Glutamatergic neuron (in vitro differentiated cells): ENCODE data around the gene CYP20A1. TPM values are rescaled to one million over a fixed set of nuclear protein-coding genes. Genes with fewer than 3 reads are reported as not detected.
"Not testable (repeated sequence)": the region's sequence is repeated elsewhere in the genome, so short reads cannot be mapped to it uniquely, and the experiment has no call there.

Source experiments
- DNase-seq: peaks from one replicate; pipeline ENCODE4 v3.0.0; 2022
- H3K27ac Mint-ChIP-seq: one replicate; pipeline ENCODE4 v1.8.0; 2020; ENCODE audit warnings: mild to moderate bottlenecking, mixed read lengths, inconsistent platforms; ENCODE audit not compliant: unreplicated experiment
- H3K27me3 Mint-ChIP-seq: one replicate; pipeline ENCODE4 v1.8.0; 2020; ENCODE audit warnings: mild to moderate bottlenecking, moderate library complexity, mixed read lengths, inconsistent platforms; ENCODE audit not compliant: unreplicated experiment
- H3K36me3 Mint-ChIP-seq: one replicate; pipeline ENCODE4 v1.8.0; 2020; ENCODE audit warnings: mild to moderate bottlenecking, mixed read lengths, inconsistent platforms; ENCODE audit not compliant: unreplicated experiment
- H3K4me1 Mint-ChIP-seq: one replicate; pipeline ENCODE4 v1.8.0; 2020; ENCODE audit warnings: mild to moderate bottlenecking, low read depth, mixed read lengths, inconsistent platforms; ENCODE audit not compliant: unreplicated experiment
- H3K4me3 Mint-ChIP-seq: one replicate; pipeline ENCODE4 v1.8.0; 2020; ENCODE audit warnings: mild to moderate bottlenecking, mixed read lengths, inconsistent platforms; ENCODE audit not compliant: unreplicated experiment
- H3K9me3 Mint-ChIP-seq: one replicate; pipeline ENCODE4 v1.8.0; 2020; ENCODE audit warnings: mild to moderate bottlenecking, moderate library complexity, mixed read lengths, inconsistent platforms; ENCODE audit not compliant: unreplicated experiment
- CTCF ChIP-seq: fragments of 200-600 bp; sonication (generic); IDR thresholded peaks from one replicate; pipeline ENCODE4 v1.5.0; 2021; ENCODE audit not compliant: partially characterized antibody, unreplicated experiment
- total RNA-seq: library from RNA; stranded (reverse); fragmentation: NEBNext Ultra II Directional; extraction: Animal tissue kit (Norgen Biotek cat#: 25700); gene quantifications from one replicate; pipeline ENCODE4 v1.2.1, GENCODE V29; 2021; ENCODE audit not compliant: unreplicated experiment

The CYP20A1 gene
- total RNA-seq, 1 donor from 2014 or later = 12.6 TPM

- no peaks in the 10 kb centered on the region for H3K27me3 Mint-ChIP-seq
- no peaks in the 10 kb centered on the region for H3K4me1 Mint-ChIP-seq
- H3K36me3 Mint-ChIP-seq = peaks cover 7% of the 10 kb centered on the region
- TF ChIP-seq CTCF = no peak
- H3K9me3 Mint-ChIP-seq = peaks cover 4% of the 10 kb centered on the region
- DNase-seq = no peak
- H3K27ac Mint-ChIP-seq = no peak overlapping the region
- no peak overlapping the region for H3K4me3 Mint-ChIP-seq
Observed at GRCh38 chr2:203201426-203201825, 37.4 kb upstream of the CYP20A1 start.

GRCh38 chr2:203209538-203209937 lies 29.3 kb upstream of the CYP20A1 start:
- peaks cover 7% of the 10 kb centered on the region for H3K36me3 Mint-ChIP-seq
- DNase-seq = no peak
- no peaks in the 10 kb centered on the region for H3K27me3 Mint-ChIP-seq
- no peak for TF ChIP-seq CTCF
- H3K9me3 Mint-ChIP-seq = peaks cover 4% of the 10 kb centered on the region
- no peak overlapping the region for H3K4me3 Mint-ChIP-seq
- H3K4me1 Mint-ChIP-seq = peaks cover 3% of the 10 kb centered on the region
- no peak overlapping the region for H3K27ac Mint-ChIP-seq

GRCh38 chr2:203225423-203226039 lies 13.3 kb upstream of the CYP20A1 start:
- no peaks in the 10 kb centered on the region for H3K4me1 Mint-ChIP-seq
- H3K9me3 Mint-ChIP-seq = no peaks in the 10 kb centered on the region
- TF ChIP-seq CTCF = peak; percentile 88
- no peak overlapping the region for H3K4me3 Mint-ChIP-seq
- H3K27me3 Mint-ChIP-seq = no peaks in the 10 kb centered on the region
- DNase-seq = peak; percentile 40
- H3K36me3 Mint-ChIP-seq = no peaks in the 10 kb centered on the region
- no peak overlapping the region for H3K27ac Mint-ChIP-seq

- H3K27ac Mint-ChIP-seq, H3K36me3 Mint-ChIP-seq, H3K4me1 Mint-ChIP-seq, DNase-seq, H3K9me3 Mint-ChIP-seq, H3K4me3 Mint-ChIP-seq, H3K27me3 Mint-ChIP-seq: not testable (repeated sequence)
Observed at GRCh38 chr2:203229674-203230073, 9.1 kb upstream of the CYP20A1 start.

- peaks cover 9% of the 10 kb centered on the region for H3K36me3 Mint-ChIP-seq
- peak overlapping the region; percentile 78 for H3K4me3 Mint-ChIP-seq
- H3K27ac Mint-ChIP-seq = peak overlapping the region; percentile 17
- TF ChIP-seq CTCF = no peak
- peaks cover 6% of the 10 kb centered on the region for H3K9me3 Mint-ChIP-seq
- no peak for DNase-seq
- H3K27me3 Mint-ChIP-seq = no peaks in the 10 kb centered on the region
- peaks cover 5% of the 10 kb centered on the region for H3K4me1 Mint-ChIP-seq
Observed at GRCh38 chr2:203237346-203238238, 1.2 kb upstream of the CYP20A1 start.
